Astrocyte (in vitro differentiated cells and primary cell): ENCODE measurements around the gene EEF1AKMT1.

Source experiments
- EZH2 ChIP-seq: IDR thresholded peaks from 2 replicates; pipeline ENCODE4 v1.6.1; 2012; ENCODE audit warnings: mild to moderate bottlenecking, low read length, inconsistent platforms; ENCODE audit not compliant: insufficient read depth
- TF ChIP-seq, protein P1 (sequence below): IDR thresholded peaks from 2 replicates; pipeline ENCODE4 v1.5.1; 2011; ENCODE audit warnings: low read depth, mild to moderate bottlenecking, inconsistent platforms, low read length, moderate library complexity; ENCODE audit not compliant: insufficient read depth

GRCh38 chr13:20773194-20774080 lies at the start of gene EEF1AKMT1:
- TF ChIP-seq, protein P1, sequence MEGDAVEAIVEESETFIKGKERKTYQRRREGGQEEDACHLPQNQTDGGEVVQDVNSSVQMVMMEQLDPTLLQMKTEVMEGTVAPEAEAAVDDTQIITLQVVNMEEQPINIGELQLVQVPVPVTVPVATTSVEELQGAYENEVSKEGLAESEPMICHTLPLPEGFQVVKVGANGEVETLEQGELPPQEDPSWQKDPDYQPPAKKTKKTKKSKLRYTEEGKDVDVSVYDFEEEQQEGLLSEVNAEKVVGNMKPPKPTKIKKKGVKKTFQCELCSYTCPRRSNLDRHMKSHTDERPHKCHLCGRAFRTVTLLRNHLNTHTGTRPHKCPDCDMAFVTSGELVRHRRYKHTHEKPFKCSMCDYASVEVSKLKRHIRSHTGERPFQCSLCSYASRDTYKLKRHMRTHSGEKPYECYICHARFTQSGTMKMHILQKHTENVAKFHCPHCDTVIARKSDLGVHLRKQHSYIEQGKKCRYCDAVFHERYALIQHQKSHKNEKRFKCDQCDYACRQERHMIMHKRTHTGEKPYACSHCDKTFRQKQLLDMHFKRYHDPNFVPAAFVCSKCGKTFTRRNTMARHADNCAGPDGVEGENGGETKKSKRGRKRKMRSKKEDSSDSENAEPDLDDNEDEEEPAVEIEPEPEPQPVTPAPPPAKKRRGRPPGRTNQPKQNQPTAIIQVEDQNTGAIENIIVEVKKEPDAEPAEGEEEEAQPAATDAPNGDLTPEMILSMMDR = no peak
- TF ChIP-seq EZH2 = no peak
